SKM-1 treated with dmso at 0.1 percent for 144 hours (cell line): ENCODE results near the gene RRP15.

Experiments used
- DNase-seq: peaks from one replicate; lab custom pipeline; 2025; ENCODE audit not compliant: unreplicated experiment; lab: John Stamatoyannopoulos, UW

RRP15 gene

GRCh38 chr1:218284917-218285635 is at the start of gene RRP15:
RRP15 (plus strand) TSS chr1:218285293; CDS start chr1:218285317, 24 bp downstream.
- peak; percentile 89 for DNase-seq

GRCh38 chr1:218242171-218242570 is 42.9 kb upstream of the RRP15 start:
- DNase-seq: no peak

GRCh38 chr1:218247339-218247738 is 37.8 kb upstream of the RRP15 start:
- no peak for DNase-seq

GRCh38 chr1:218249338-218250140 is 35.6 kb upstream of the RRP15 start:
- DNase-seq: no peak

- no peak for DNase-seq
Observed at GRCh38 chr1:218250492-218250891, 34.6 kb upstream of the RRP15 start.

- DNase-seq: peak; percentile 73
Observed at GRCh38 chr1:218254296-218254946, 30.7 kb upstream of the RRP15 start.

GRCh38 chr1:218255090-218255489 is 30.0 kb upstream of the RRP15 start:
- DNase-seq: no peak

- no peak for DNase-seq
Observed at GRCh38 chr1:218257371-218257770, 27.7 kb upstream of the RRP15 start.

GRCh38 chr1:218257971-218258370 is 27.1 kb upstream of the RRP15 start:
- DNase-seq: no peak

GRCh38 chr1:218259339-218259738 is 25.8 kb upstream of the RRP15 start:
- DNase-seq: no peak

GRCh38 chr1:218259800-218260199 is 25.3 kb upstream of the RRP15 start:
- DNase-seq: peak; percentile 59

GRCh38 chr1:218262259-218262658 is 22.8 kb upstream of the RRP15 start:
- DNase-seq: no peak

GRCh38 chr1:218266356-218266755 is 18.7 kb upstream of the RRP15 start:
- DNase-seq: no peak

- DNase-seq: no peak
Observed at GRCh38 chr1:218272366-218272765, 12.7 kb upstream of the RRP15 start.

- peak; percentile 35 for DNase-seq
Observed at GRCh38 chr1:218273762-218274479, 11.2 kb upstream of the RRP15 start.

GRCh38 chr1:218274511-218274910 is 10.6 kb upstream of the RRP15 start:
- no peak for DNase-seq

GRCh38 chr1:218275823-218276222 is 9.3 kb upstream of the RRP15 start:
- no peak for DNase-seq

GRCh38 chr1:218281285-218281684 is 3.8 kb upstream of the RRP15 start:
- DNase-seq: no peak

- DNase-seq: no peak
Observed at GRCh38 chr1:218284377-218284916, 646 bp upstream of the RRP15 start.

- no peak for DNase-seq
Observed at GRCh38 chr1:218292515-218292914, 7.4 kb downstream of the RRP15 start.

- DNase-seq: no peak
Observed at GRCh38 chr1:218294546-218294945, 9.5 kb downstream of the RRP15 start.
